K562 (cell line): ENCODE results near the gene FAM174C. TPM values are rescaled to one million over a fixed set of nuclear protein-coding genes. Genes with fewer than 3 reads are reported as not detected.

Experiments used
- CBX2 ChIP-seq: fragments of 200-600 bp; sonication (generic); IDR thresholded peaks from one replicate; pipeline ENCODE4 v1.6.1; 2012; ENCODE audit warnings: mild to moderate bottlenecking, low read length, inconsistent platforms; ENCODE audit not compliant: insufficient read depth, poor library complexity, severe bottlenecking
- DACH1 ChIP-seq: fragments of 450-650 bp; IDR thresholded peaks from 2 replicates; pipeline ENCODE4 v1.6.1; 2018; ENCODE audit not compliant: partially characterized antibody
- DNMT1 ChIP-seq: fragments of 450-650 bp; IDR thresholded peaks from 2 replicates; pipeline ENCODE4 v1.6.1; 2016; ENCODE audit warnings: antibody characterized with exemption, mild to moderate bottlenecking
- FOXM1 ChIP-seq, 2 experiments: fragments of 450-650 bp in 1 of 2; sonication (generic) in 1 of 2; formaldehyde crosslinking in 1 of 2; IDR thresholded peaks; 2 replicates each; pipeline versions ENCODE4 v1.6.1 to v1.9.0; 2017 to 2022; ENCODE audit warnings: low read depth in 2 of 2, mild to moderate bottlenecking in 2 of 2, missing genetic modification reagents in 1 of 2, moderate library complexity in 1 of 2
- HSF4 ChIP-seq: fragments of 250-450 bp; sonication (Bioruptor Pico); IDR thresholded peaks from 2 replicates; pipeline ENCODE4 v2.1.2; 2022; ENCODE audit warnings: mild to moderate bottlenecking, moderate library complexity, borderline replicate concordance
- MBD1 ChIP-seq: fragments of 250-450 bp; sonication (Bioruptor Pico); IDR thresholded peaks from 2 replicates; pipeline ENCODE4 v1.8.0; 2022; ENCODE audit warnings: inconsistent platforms
- MNT ChIP-seq, 2 experiments: fragments of 450-650 bp; conservative IDR thresholded peaks; 2 replicates each; pipeline ENCODE4 v1.6.1; 2017; ENCODE audit warnings: mild to moderate bottlenecking in 2 of 2, moderate library complexity in 2 of 2
- MYNN ChIP-seq, 2 experiments: sonication (generic); formaldehyde crosslinking in 1 of 2; IDR thresholded peaks; 2 replicates each; pipeline versions ENCODE4 v1.5.0 to v1.6.1; 2016 to 2020; ENCODE audit warnings: antibody characterized with exemption in 1 of 2, missing genetic modification reagents in 1 of 2
- NFE2L1 ChIP-seq: fragments of 450-650 bp; IDR thresholded peaks from 2 replicates; pipeline ENCODE4 v1.6.1; 2016; ENCODE audit warnings: missing genetic modification characterization, low read depth, mild to moderate bottlenecking, missing compliant biosample characterization, moderate library complexity, borderline replicate concordance
- POLR2AphosphoS5 ChIP-seq: IDR thresholded peaks from 2 replicates; pipeline ENCODE4 v1.6.1; 2011; ENCODE audit warnings: mild to moderate bottlenecking, low read depth, low read length, moderate library complexity; ENCODE audit not compliant: control insufficient read depth, insufficient read depth
- PRDM10 ChIP-seq: fragments of 450-650 bp; IDR thresholded peaks from 2 replicates; pipeline ENCODE4 v1.6.1; 2018; ENCODE audit not compliant: partially characterized antibody
- RBM25 ChIP-seq: fragments of 200-400 bp; formaldehyde crosslinking; IDR thresholded peaks from 2 replicates; pipeline ENCODE4 v1.6.1; 2018; ENCODE audit warnings: low read length, low read depth, moderate library complexity; ENCODE audit not compliant: severe bottlenecking
- RFX1 ChIP-seq: fragments of 450-650 bp; IDR thresholded peaks from 2 replicates; pipeline ENCODE4 v1.6.1; 2016; ENCODE audit warnings: mild to moderate bottlenecking, moderate library complexity
- RNF219 ChIP-seq: fragments of 250-450 bp; sonication (Bioruptor Pico); IDR thresholded peaks from 2 replicates; pipeline ENCODE4 v1.5.0; 2022; ENCODE audit warnings: mild to moderate bottlenecking
- TGIF2 ChIP-seq: sonication (generic); formaldehyde crosslinking; IDR thresholded peaks from 2 replicates; pipeline ENCODE4 v1.8.1; 2022; ENCODE audit warnings: mild to moderate bottlenecking, missing genetic modification reagents, moderate library complexity
- ZNF165 ChIP-seq: fragments of 250-450 bp; sonication (Bioruptor Pico); IDR thresholded peaks from 2 replicates; pipeline ENCODE4 v1.4.0; 2020; ENCODE audit warnings: borderline replicate concordance
- ZNF311 ChIP-seq: fragments of 250-450 bp; sonication (Bioruptor Pico); IDR thresholded peaks from 2 replicates; pipeline ENCODE4 v1.4.0; 2020; ENCODE audit warnings: mild to moderate bottlenecking, moderate library complexity
- ZNF324 ChIP-seq: fragments of 250-450 bp; sonication (Bioruptor Pico); IDR thresholded peaks from 2 replicates; pipeline ENCODE4 v1.4.0; 2020; ENCODE audit warnings: mild to moderate bottlenecking
- polyA plus RNA-seq, 8 experiments: library from polyadenylated mRNA; depleted of rRNA in 4 of 8; stranded (reverse) in 5 of 8; unstranded in 3 of 8; fragments of >200 nt; fragmentation: Nextera tagmentation in 2 of 8; fragmentation: Illumina TruSeq in 1 of 8; extraction: Ambion mirVana in 2 of 8; extraction: Trizol in 1 of 8; gene quantifications; 2 replicates each; pipeline versions ENCODE4 v1.2.1 to v1.2.3, GENCODE V29; 2011 to 2014; ENCODE audit warnings: inconsistent platforms in 1 of 8, missing spikeins in 1 of 8
- total RNA-seq, 7 experiments: library from RNA; depleted of rRNA in 6 of 7; stranded (reverse); fragments of >200 nt in 6 of 7; fragmentation: Illumina TruSeq in 2 of 7; extraction: Trizol in 2 of 7; gene quantifications; 2 replicates each; pipeline versions ENCODE4 v1.2.1 to v1.2.3, GENCODE V29; 2011 to 2021; ENCODE audit warnings: low replicate concordance in 1 of 7

FAM174C gene
- total and polyA plus RNA-seq, 9 of the 15 experiments (the other 6 are each of a cell fraction or from before 2014, with no cell fraction given): 0.66 to 89.6 (median 20.3) TPM

- no peak for TF ChIP-seq MBD1 (CRISPR knock-in tag)
- TF ChIP-seq TGIF2 (CRISPR knock-in tag): 0 out of 2 replicates have a peak, but pooled peaks have one; percentile 28
- TF ChIP-seq POLR2AphosphoS5: no peak
- TF ChIP-seq MYNN (IDR thresholded peaks at IDR 0.05): 0 out of 2 replicates have a peak, but pooled peaks have one; percentile 15
- TF ChIP-seq MYNN (CRISPR knock-in tag; IDR thresholded peaks at IDR 0.05): no peak
- TF ChIP-seq RNF219 (CRISPR knock-in tag): no peak
- TF ChIP-seq RBM25: peak; percentile 76
- no peak for TF ChIP-seq NFE2L1 (tag)
- TF ChIP-seq ZNF311 (CRISPR knock-in tag): no peak
- TF ChIP-seq MNT (conservative IDR thresholded peaks at IDR 0.05): peak; percentile 32 to 37; a peak in 1 of 4 replicates
- no peak for TF ChIP-seq FOXM1 (IDR thresholded peaks at IDR 0.05; ENCODE audit: low read depth)
- no peak for TF ChIP-seq FOXM1 (CRISPR knock-in tag; IDR thresholded peaks at IDR 0.05; ENCODE audit: low read depth)
- no peak for TF ChIP-seq DACH1
- TF ChIP-seq DNMT1: no peak
- no peak for TF ChIP-seq ZNF324 (CRISPR knock-in tag)
- TF ChIP-seq CBX2: no peak
- TF ChIP-seq HSF4 (CRISPR knock-in tag): no peak
- no peak for TF ChIP-seq RFX1
- TF ChIP-seq ZNF165 (CRISPR knock-in tag): no peak
- no peak for TF ChIP-seq PRDM10
Measured at GRCh38 chr19:1274852-1275259, 474 bp upstream of the FAM174C start (continued).
